Ishikawa (cell line): ENCODE measurements around the gene SMARCC1.

Experiments
- FOXM1 ChIP-seq: IDR thresholded peaks from 2 replicates; pipeline ENCODE4 v1.6.1; 2012; ENCODE audit warnings: low read depth, borderline replicate concordance
- TAF1 ChIP-seq: IDR thresholded peaks from 2 replicates; pipeline ENCODE4 v1.6.1; 2012; ENCODE audit warnings: low read depth, mild to moderate bottlenecking
- YY1 ChIP-seq: IDR thresholded peaks from 2 replicates; pipeline ENCODE4 v1.6.1; 2012; ENCODE audit warnings: low read depth

GRCh38 chr3:47713655-47714054, 68.0 kb downstream of the SMARCC1 start:
- TF ChIP-seq TAF1 (no peak), FOXM1 (no peak), YY1 (no peak)
